IMR-90 (cell line): ENCODE results near the gene GABBR2. TPM values are rescaled to one million over a fixed set of nuclear protein-coding genes. Genes with fewer than 3 reads are reported as not detected.
A peak's percentile ranks its signal among the peaks of the same experiment; 100 is the strongest.

Experiments
- ATAC-seq: fragments of 200-7000 bp; cut with Tn5 transposase; 2 replicates; pipeline ENCODE4 v1.9.1; 2020; ENCODE audit warnings: low read depth, mild to moderate bottlenecking, moderate library complexity
- BruUV-seq: library from RNA; stranded (reverse); fragments of 400-500 nt; replicated peaks from 2 replicates; lab custom pipeline; 2021; lab: Mats Ljungman, UMichigan
- CTCF ChIA-PET: fragments of 300-600 bp; formaldehyde crosslinking; extraction: SDS; loops from one replicate; lab custom pipeline; 2021; ENCODE audit warnings: antibody characterized with exemption; lab: Yijun Ruan, JAX
- POLR2A ChIA-PET: fragments of 300-600 bp; sonication (Branson Sonifier 250); formaldehyde crosslinking; loops from one replicate; lab custom pipeline; 2022; ENCODE audit warnings: antibody characterized with exemption; ENCODE audit not compliant: unreplicated experiment; lab: Charles Lee
- DNase-seq: peaks from one replicate; pipeline ENCODE4 v3.0.0; 2013
- H2AFZ ChIP-seq: replicated peaks from 2 replicates; pipeline ENCODE3; 2013; ENCODE audit warnings: low read length, mild to moderate bottlenecking; ENCODE audit not compliant: poor library complexity
- H2AK5ac ChIP-seq: 2 replicates; pipeline ENCODE4 v1.6.1; 2013; ENCODE audit warnings: low read depth, low read length, inconsistent platforms
- H2AK9ac ChIP-seq: replicated peaks from 2 replicates; pipeline ENCODE3; 2013; ENCODE audit warnings: mild to moderate bottlenecking, low read depth, low read length, moderate library complexity; ENCODE audit not compliant: poor library complexity
- H2BK120ac ChIP-seq: 2 replicates; pipeline ENCODE4 v1.6.1; 2013; ENCODE audit warnings: low read depth, low read length, inconsistent platforms
- H2BK15ac ChIP-seq: 3 replicates; pipeline ENCODE4 v1.6.1; 2013; ENCODE audit warnings: low read depth, low read length, inconsistent platforms
- H2BK20ac ChIP-seq: 2 replicates; pipeline ENCODE4 v1.6.1; 2013; ENCODE audit warnings: low read depth, mild to moderate bottlenecking, inconsistent platforms, low read length, moderate library complexity
- H2BK5ac ChIP-seq: 2 replicates; pipeline ENCODE4 v1.6.1; 2013; ENCODE audit warnings: mild to moderate bottlenecking, low read depth, low read length, inconsistent platforms; ENCODE audit not compliant: poor library complexity, severe bottlenecking
- H3K14ac ChIP-seq: replicated peaks from 2 replicates; pipeline ENCODE4 v1.6.1; 2013; ENCODE audit warnings: low read depth, low read length, inconsistent platforms
- H3K18ac ChIP-seq: 2 replicates; pipeline ENCODE4 v1.6.1; 2013; ENCODE audit warnings: low read depth, low read length, control low read depth
- H3K23ac ChIP-seq: 2 replicates; pipeline ENCODE4 v1.6.1; 2013; ENCODE audit warnings: low read depth, low read length, inconsistent platforms
- H3K27ac ChIP-seq: 2 replicates; pipeline ENCODE4 v1.5.1; 2013; ENCODE audit warnings: mild to moderate bottlenecking, control low read depth, low read length; ENCODE audit not compliant: insufficient read depth
- H3K27me3 ChIP-seq: 2 replicates; pipeline ENCODE4 v1.6.1; 2013; ENCODE audit warnings: low read length; ENCODE audit not compliant: control insufficient read depth, insufficient read depth
- H3K36me3 ChIP-seq: 2 replicates; pipeline ENCODE4 v1.6.1; 2013; ENCODE audit warnings: low read length, mixed read lengths; ENCODE audit not compliant: control insufficient read depth, insufficient read depth
- H3K4ac ChIP-seq: 2 replicates; pipeline ENCODE4 v1.6.1; 2013; ENCODE audit warnings: low read depth, low read length, inconsistent platforms
- H3K4me1 ChIP-seq: 2 replicates; pipeline ENCODE4 v1.6.1; 2013; ENCODE audit warnings: low read length, mixed read lengths; ENCODE audit not compliant: control insufficient read depth, insufficient read depth
- H3K4me2 ChIP-seq: 2 replicates; pipeline ENCODE4 v1.6.1; 2013; ENCODE audit warnings: low read depth, mild to moderate bottlenecking, control low read depth, low read length, moderate library complexity
- H3K4me3 ChIP-seq: 2 replicates; pipeline ENCODE4 v1.5.1; 2013; ENCODE audit warnings: low read depth, mild to moderate bottlenecking, control low read depth, low read length, moderate library complexity; ENCODE audit not compliant: insufficient read depth
- H3K56ac ChIP-seq: 2 replicates; pipeline ENCODE4 v1.6.1; 2013; ENCODE audit warnings: low read length, inconsistent platforms; ENCODE audit not compliant: insufficient read depth; ENCODE audit errors: extremely low read depth
- H3K79me1 ChIP-seq, 2 experiments: 2 replicates each; pipeline ENCODE4 v1.6.1; 2013; ENCODE audit warnings: low read length in 2 of 2, inconsistent platforms in 1 of 2, low read depth in 1 of 2
- H3K9ac ChIP-seq: 2 replicates; pipeline ENCODE4 v1.6.1; 2013; ENCODE audit warnings: low read depth, low read length, control low read depth
- H3K9me1 ChIP-seq: 2 replicates; pipeline ENCODE4 v1.6.1; 2013; ENCODE audit warnings: low read length, inconsistent platforms; ENCODE audit not compliant: insufficient read depth
- H3K9me3 ChIP-seq: 2 replicates; pipeline ENCODE4 v1.6.1; 2013; ENCODE audit warnings: low read length; ENCODE audit not compliant: control insufficient read depth, insufficient read depth
- H4K20me1 ChIP-seq: 2 replicates; pipeline ENCODE4 v1.6.1; 2013; ENCODE audit warnings: low read length, inconsistent platforms; ENCODE audit not compliant: insufficient read depth
- H4K5ac ChIP-seq: 2 replicates; pipeline ENCODE4 v1.6.1; 2013; ENCODE audit warnings: mild to moderate bottlenecking, low read depth, low read length, control low read depth
- H4K8ac ChIP-seq, 2 experiments: 2 replicates each; pipeline ENCODE4 v1.6.1; 2013; ENCODE audit warnings: low read depth in 2 of 2, low read length in 2 of 2, control low read depth in 1 of 2, inconsistent platforms in 1 of 2
- H4K91ac ChIP-seq: 2 replicates; pipeline ENCODE4 v1.6.1; 2013; ENCODE audit warnings: low read depth, low read length, inconsistent platforms; ENCODE audit not compliant: insufficient read depth
- BHLHE40 ChIP-seq: fragments of 150-350 bp; IDR thresholded peaks from 2 replicates; pipeline ENCODE4 v1.6.1; 2016; ENCODE audit warnings: mild to moderate bottlenecking, low read depth, low read length
- CEBPB ChIP-seq: IDR thresholded peaks from 2 replicates; pipeline ENCODE4 v1.6.1; 2012; ENCODE audit warnings: low read depth, low read length, improper control_type of control experiment
- CHD1 ChIP-seq: IDR thresholded peaks from 2 replicates; pipeline ENCODE4 v1.6.1; 2012; ENCODE audit warnings: low read depth, low read length, improper control_type of control experiment
- FOS ChIP-seq: fragments of 150-350 bp; IDR thresholded peaks from 2 replicates; pipeline ENCODE4 v1.6.1; 2016; ENCODE audit warnings: low read depth, low read length
- MAFK ChIP-seq: IDR thresholded peaks from 2 replicates; pipeline ENCODE4 v1.6.1; 2012; ENCODE audit warnings: low read depth, low read length, improper control_type of control experiment
- MAZ ChIP-seq: IDR thresholded peaks from 2 replicates; pipeline ENCODE4 v1.6.1; 2012; ENCODE audit warnings: low read depth, mild to moderate bottlenecking, low read length, improper control_type of control experiment, moderate library complexity, borderline replicate concordance
- NFE2L2 ChIP-seq: fragments of 150-350 bp; IDR thresholded peaks from 2 replicates; pipeline ENCODE4 v1.6.1; 2016; ENCODE audit warnings: low read depth, mild to moderate bottlenecking, low read length
- POLR2A ChIP-seq: IDR thresholded peaks from 2 replicates; pipeline ENCODE4 v1.6.1; 2012; ENCODE audit warnings: mild to moderate bottlenecking, low read depth, low read length
- RAD21 ChIP-seq: IDR thresholded peaks from 2 replicates; pipeline ENCODE4 v1.6.1; 2012; ENCODE audit warnings: low read length, improper control_type of control experiment
- RCOR1 ChIP-seq: IDR thresholded peaks from 2 replicates; pipeline ENCODE4 v1.6.1; 2012; ENCODE audit warnings: mild to moderate bottlenecking, low read length, improper control_type of control experiment; ENCODE audit not compliant: insufficient replicate concordance
- USF2 ChIP-seq: fragments of 150-350 bp; IDR thresholded peaks from 2 replicates; pipeline ENCODE4 v1.6.1; 2017; ENCODE audit warnings: mild to moderate bottlenecking, antibody characterized with exemption, low read length, low read depth
- WGBS, 2 experiments: methylation state at CpG; one replicate each; pipeline versions ENCODE4 v1.1.5 to v1.1.7; 2013; ENCODE audit warnings: missing lambda C conversion rate in 2 of 2; ENCODE audit not compliant: insufficient read length in 1 of 2; ENCODE audit errors: extremely low coverage in 2 of 2; 5-methylcytosine and 5-hydroxymethylcytosine counted together
- dilution Hi-C: fragments of 300-500 bp; cut with HindIII; formaldehyde crosslinking; loops from one replicate; pipeline ENCODE4 v1.14.3; 2018; ENCODE audit warnings: low sequenced_read_pairs; ENCODE audit not compliant: unreplicated experiment
- in situ Hi-C: fragments of 300-500 bp; cut with MboI; formaldehyde crosslinking; loops from 3 replicates; pipeline ENCODE4 v1.14.3; 2019; ENCODE audit warnings: low sequenced_read_pairs, inconsistent platforms, mixed read lengths
- intact Hi-C: fragments of 100-400 bp; cut with micrococcal nuclease; formaldehyde crosslinking; loops from 2 replicates; pipeline ENCODE4 v1.10.0; 2022
- polyA plus RNA-seq, 3 experiments: library from polyadenylated mRNA; depleted of rRNA; stranded (reverse); fragments of >200 nt; gene quantifications; 2 replicates each; pipeline ENCODE4 v1.2.3, GENCODE V29; 2012; ENCODE audit warnings: low replicate concordance in 1 of 3
- total RNA-seq: library from RNA; depleted of rRNA; stranded (reverse); fragments of >200 nt; gene quantifications from 2 replicates; pipeline ENCODE4 v1.2.3, GENCODE V29; 2012
- TF ChIP-seq, protein P1 (sequence below): fragments of 150-350 bp; IDR thresholded peaks from 2 replicates; pipeline ENCODE4 v1.6.1; 2016; ENCODE audit warnings: low read depth, mild to moderate bottlenecking, low read length, moderate library complexity, borderline replicate concordance
- TF ChIP-seq, protein P2 (sequence below): conservative IDR thresholded peaks from 2 replicates; pipeline ENCODE4 v1.5.1; 2012; ENCODE audit warnings: mild to moderate bottlenecking, low read depth, low read length, improper control_type of control experiment

GABBR2 gene
- total and polyA plus RNA-seq, 2 of the 4 experiments (the other 2 are of a cell fraction), result 14.2 to 20.3 TPM

DNA sequence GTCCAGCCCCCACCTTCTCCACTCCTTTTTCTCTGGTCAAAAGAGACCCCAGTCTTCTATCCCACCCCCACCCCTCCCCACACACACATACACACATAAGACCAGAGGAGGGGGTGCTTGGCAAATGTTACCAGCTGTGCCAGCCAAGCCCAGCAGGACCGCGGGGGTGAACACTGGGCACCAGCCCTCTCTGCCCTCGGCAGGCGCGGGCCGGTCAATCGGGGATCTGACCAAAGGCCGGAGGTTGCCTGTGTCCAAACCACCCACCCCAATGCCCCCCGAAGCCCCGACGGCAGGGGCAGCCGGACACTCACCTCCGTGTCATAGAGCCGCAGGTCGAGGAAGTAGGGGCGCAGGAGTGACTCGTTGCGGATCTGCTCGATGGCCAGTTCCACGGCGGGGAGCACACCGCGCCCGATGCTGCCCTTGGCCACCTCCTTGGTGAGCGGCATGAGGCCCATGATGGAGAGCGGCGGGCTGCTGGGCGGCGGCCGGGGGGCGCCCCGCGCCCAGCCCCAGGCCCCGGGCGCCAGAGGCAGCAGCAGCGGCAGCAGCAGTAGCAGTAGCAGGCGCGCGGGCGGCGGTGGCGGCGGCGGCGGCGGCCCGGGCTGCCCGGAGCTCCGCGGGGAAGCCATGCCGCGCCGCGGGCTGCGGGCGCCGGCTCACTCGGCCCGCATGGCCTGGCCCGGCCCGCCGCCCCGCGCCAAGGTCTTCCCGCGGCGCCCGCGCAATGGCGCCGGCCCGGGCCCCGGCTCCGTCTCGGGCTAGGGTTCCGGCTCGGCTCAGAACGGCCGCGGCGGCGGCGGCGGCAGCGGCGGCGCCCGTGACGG lies 417 bp downstream of the GABBR2 start:
- BruUV-seq, result no TSS peak
- Histone ChIP-seq H4K8ac (no peak overlapping the region; a peak in 1 of 4 replicates), H2AK9ac (peak overlapping the region; percentile 62), H3K79me1 (peaks cover 8 to 18% of the 10 kb centered on the region in 2 experiments; a peak in 3 of 4 replicates), H3K4me1 (peaks cover 5% of the 10 kb centered on the region), H3K9me3 (no peaks in the 10 kb centered on the region), H3K36me3 (no peaks in the 10 kb centered on the region), H3K56ac (no peak overlapping the region), H3K9ac (peak overlapping the region; percentile 26), H4K20me1 (peaks cover 15% of the 10 kb centered on the region), H4K5ac (no peak overlapping the region), H4K91ac (peak overlapping the region; percentile 31; the same call in 1 of the 2 replicates), H3K18ac (no peak overlapping the region), H2AFZ (peak overlapping the region; percentile 80), H2BK15ac (no peak overlapping the region), H3K4me2 (peak overlapping the region; percentile 55), H2BK120ac (no peak overlapping the region), H3K27ac (peak overlapping the region; percentile 1), H3K14ac (0 out of 2 replicates have a peak overlapping the region, but pooled peaks have one; percentile 20), H2BK5ac (peak overlapping the region; percentile 64), H3K23ac (0 out of 2 replicates have a peak overlapping the region, but pooled peaks have one; percentile 24), H3K27me3 (peaks cover 10% of the 10 kb centered on the region), H3K4me3 (peak overlapping the region; percentile 45), H2AK5ac (peak overlapping the region; percentile 69; the same call in 1 of the 2 replicates), H3K4ac (peak overlapping the region; percentile 45), H2BK20ac (no peak overlapping the region), H3K9me1 (peaks cover 4% of the 10 kb centered on the region; the same call in 1 of the 2 replicates)
- intact Hi-C loops, result loop anchor here (5.0 to 10.0 kb wide), 4 partner anchors 104 to 636 kb away; no protein-coding TSS in a partner anchor
- POLR2A ChIA-PET, result no interaction called here
- WGBS, 2 experiments, result 0% methylated on average over 19 of the region's 89 CpGs; no CpG with 5 or more reads in 1 of the 2 experiments
- no peak for DNase-seq
- in situ Hi-C loops, result loop anchor here (5.0 kb wide), 1 partner anchor 391 kb away; no protein-coding TSS in a partner anchor
- dilution Hi-C loops, result no loop called here
- CTCF ChIA-PET, result interaction anchor here (1.6 kb wide), 1 partner anchor 392 kb away, joined by 4 read pairs; no protein-coding TSS in a partner anchor
- peak; percentile 1 for ATAC-seq
- TF ChIP-seq USF2 (no peak), RAD21 (no peak), CHD1 (no peak), CEBPB (no peak), RCOR1 (no peak), MAZ (no peak), MAFK (no peak), NFE2L2 (no peak), FOS (no peak), BHLHE40 (no peak), POLR2A (no peak)
- TF ChIP-seq, protein P1, sequence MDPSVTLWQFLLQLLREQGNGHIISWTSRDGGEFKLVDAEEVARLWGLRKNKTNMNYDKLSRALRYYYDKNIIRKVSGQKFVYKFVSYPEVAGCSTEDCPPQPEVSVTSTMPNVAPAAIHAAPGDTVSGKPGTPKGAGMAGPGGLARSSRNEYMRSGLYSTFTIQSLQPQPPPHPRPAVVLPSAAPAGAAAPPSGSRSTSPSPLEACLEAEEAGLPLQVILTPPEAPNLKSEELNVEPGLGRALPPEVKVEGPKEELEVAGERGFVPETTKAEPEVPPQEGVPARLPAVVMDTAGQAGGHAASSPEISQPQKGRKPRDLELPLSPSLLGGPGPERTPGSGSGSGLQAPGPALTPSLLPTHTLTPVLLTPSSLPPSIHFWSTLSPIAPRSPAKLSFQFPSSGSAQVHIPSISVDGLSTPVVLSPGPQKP, result no peak
- TF ChIP-seq, protein P2, sequence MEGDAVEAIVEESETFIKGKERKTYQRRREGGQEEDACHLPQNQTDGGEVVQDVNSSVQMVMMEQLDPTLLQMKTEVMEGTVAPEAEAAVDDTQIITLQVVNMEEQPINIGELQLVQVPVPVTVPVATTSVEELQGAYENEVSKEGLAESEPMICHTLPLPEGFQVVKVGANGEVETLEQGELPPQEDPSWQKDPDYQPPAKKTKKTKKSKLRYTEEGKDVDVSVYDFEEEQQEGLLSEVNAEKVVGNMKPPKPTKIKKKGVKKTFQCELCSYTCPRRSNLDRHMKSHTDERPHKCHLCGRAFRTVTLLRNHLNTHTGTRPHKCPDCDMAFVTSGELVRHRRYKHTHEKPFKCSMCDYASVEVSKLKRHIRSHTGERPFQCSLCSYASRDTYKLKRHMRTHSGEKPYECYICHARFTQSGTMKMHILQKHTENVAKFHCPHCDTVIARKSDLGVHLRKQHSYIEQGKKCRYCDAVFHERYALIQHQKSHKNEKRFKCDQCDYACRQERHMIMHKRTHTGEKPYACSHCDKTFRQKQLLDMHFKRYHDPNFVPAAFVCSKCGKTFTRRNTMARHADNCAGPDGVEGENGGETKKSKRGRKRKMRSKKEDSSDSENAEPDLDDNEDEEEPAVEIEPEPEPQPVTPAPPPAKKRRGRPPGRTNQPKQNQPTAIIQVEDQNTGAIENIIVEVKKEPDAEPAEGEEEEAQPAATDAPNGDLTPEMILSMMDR, result no peak
